NCI-H1694 treated with DMSO at 0.1 percent for 48 hours (cell line): ENCODE data around the gene ZSCAN5A.
"Not testable (repeated sequence)": the region's sequence is repeated elsewhere in the genome, so short reads cannot be mapped to it uniquely, and the experiment has no call there.

Experiments
- DNase-seq: peaks from one replicate; lab custom pipeline; 2025; lab: John Stamatoyannopoulos, UW

Gene ZSCAN5A

DNA sequence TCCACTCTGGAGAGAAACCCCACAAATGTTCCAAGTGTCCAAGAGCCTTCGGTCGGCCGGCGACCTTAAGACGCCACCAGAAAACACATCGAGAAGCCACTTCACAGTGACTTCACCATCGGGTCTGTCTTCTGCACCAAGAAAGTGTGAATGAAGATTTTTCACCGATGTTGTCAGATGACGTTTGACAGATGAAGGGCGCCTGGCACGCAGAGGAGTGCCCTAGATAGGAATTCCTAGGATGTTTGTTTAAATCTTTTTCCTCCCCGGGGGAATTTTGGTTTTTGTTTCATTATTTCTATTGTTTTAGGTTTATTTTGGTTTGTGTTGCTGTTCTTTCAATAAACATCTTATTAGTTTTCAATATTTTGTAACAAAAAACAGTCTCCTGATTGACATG lies 105.5 kb downstream of the ZSCAN5A start:
- no peak for DNase-seq

- DNase-seq: not testable (repeated sequence)
Observed at GRCh38 chr19:56207581-56207980, 107.1 kb downstream of the ZSCAN5A start.

- no peak for DNase-seq
Observed at GRCh38 chr19:56201973-56202372, 112.7 kb downstream of the ZSCAN5A start, which contains the start of gene ZSCAN5C. Gene ZSCAN5C, plus strand, starts transcription at chr19:56202273. Its CDS starts 3,641 bp downstream, at chr19:56205914.

GRCh38 chr19:56199687-56200086 lies 115.0 kb downstream of the ZSCAN5A start:
- DNase-seq: no peak

- DNase-seq: not testable (repeated sequence)
Observed at GRCh38 chr19:56197646-56198045, 117.0 kb downstream of the ZSCAN5A start, which contains the start of gene ZSCAN5B. Gene ZSCAN5B, minus strand, starts transcription at chr19:56197783. Its CDS starts 4,731 bp downstream, at chr19:56193052.

DNA sequence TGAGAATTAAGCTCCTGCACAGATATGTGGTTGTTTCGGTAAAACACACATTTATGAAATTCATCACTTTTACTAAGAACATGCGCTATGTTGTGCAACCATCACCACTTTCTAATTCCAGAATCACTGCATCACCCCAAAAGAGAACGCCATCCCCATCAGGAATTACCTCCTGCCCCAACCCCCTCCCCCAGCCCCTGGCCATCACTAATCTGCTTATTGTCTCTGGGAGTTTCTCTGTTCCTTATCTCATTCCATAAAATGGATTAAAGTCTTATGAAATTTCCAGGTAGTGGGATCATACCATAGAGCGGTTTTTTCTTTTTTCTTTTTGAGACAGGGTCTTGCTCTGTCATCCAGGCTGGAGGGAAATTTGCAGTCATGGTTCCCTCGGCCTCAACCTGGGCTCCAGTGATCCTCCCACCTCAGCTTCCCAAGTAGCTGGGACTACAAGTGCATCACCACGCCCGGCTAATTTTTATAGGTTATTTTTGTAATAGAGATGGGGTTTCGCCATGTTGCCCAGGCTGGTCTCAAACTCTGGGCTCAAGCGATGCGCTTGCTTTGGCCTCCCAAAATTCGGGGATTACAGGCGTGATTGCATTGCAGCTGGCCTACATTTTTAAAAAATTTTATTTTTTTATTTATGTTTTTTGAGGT lies 120.5 kb downstream of the ZSCAN5A start:
- no peak for DNase-seq

GRCh38 chr19:56191711-56192110 lies 122.9 kb downstream of the ZSCAN5A start:
- no peak for DNase-seq

DNA sequence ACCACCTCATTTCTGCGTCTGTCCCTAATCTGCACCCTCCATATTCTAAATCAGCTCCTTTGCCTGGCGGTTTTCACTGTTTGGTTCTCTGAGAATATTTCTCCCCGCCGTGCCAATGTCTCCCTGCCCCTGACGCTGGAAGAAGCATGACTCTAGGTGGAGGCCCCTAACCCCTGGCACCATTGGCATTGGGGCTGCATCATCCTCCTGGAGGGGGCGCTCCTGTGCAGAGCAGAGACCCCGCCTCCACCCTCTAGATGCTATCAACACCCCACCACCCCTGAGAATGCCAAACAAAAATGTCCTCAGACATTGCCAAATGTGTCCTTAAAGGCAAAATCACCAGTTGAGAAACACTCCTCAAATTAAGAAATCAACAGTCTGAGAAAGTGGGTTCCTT lies 123.5 kb downstream of the ZSCAN5A start:
- DNase-seq: no peak

DNA sequence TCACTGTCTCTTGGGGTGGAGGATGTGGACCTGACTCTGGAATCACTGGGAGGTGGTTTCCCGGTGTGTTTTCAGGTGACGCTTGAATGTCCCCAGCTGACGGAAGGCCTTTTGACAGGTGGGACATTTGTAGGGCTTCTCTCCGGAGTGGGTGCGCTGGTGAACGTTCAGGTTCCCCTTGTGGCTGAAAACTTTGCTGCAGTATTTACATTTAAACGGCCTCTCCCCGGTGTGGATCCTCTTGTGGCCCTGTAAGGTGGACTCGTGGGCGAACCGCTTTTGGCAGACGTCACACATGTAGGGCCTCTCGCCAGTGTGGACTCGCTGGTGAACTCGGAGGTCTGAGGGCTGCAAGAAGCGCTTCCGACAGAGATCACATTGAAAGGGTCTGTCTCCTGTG lies 124.9 kb downstream of the ZSCAN5A start:
- no peak for DNase-seq

GRCh38 chr19:56177564-56178243 lies 136.9 kb downstream of the ZSCAN5A start:
- no peak for DNase-seq

GRCh38 chr19:56176881-56177280 lies 137.8 kb downstream of the ZSCAN5A start:
- no peak for DNase-seq

- not testable (repeated sequence) for DNase-seq
Observed at GRCh38 chr19:56176310-56176709, 138.3 kb downstream of the ZSCAN5A start.

DNA sequence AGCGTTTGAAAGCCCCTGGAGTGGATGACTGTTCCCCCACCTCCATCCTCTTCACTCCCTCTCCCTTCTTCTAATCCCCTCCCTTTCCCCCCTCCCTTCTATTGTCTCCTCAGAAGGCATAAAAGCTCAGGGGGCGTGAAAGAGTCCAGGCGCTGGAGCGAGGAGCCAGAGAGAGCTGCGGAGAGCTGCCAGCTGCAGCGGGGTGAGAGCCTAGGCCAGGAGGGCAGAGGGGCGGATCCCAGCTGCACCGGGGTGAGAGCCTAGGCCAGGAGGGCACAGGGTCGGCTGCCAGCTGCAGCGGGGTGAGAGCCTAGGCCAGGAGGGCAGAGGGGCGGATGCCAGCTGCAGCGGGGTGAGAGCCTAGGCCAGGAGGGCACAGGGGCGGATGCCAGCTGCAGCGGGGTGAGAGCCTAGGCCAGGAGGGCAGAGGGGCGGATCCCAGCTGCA lies 138.8 kb downstream of the ZSCAN5A start, which contains the start of gene GALP:
Gene GALP (plus strand): TSS at position 148 of the 447 bp plus-strand sequence. CDS start 1,101 bp downstream, outside the sequence.
- not testable (repeated sequence) for DNase-seq

- no peak for DNase-seq
Observed at GRCh38 chr19:56174550-56174949, 140.1 kb downstream of the ZSCAN5A start.

GRCh38 chr19:56174086-56174485 lies 140.6 kb downstream of the ZSCAN5A start:
- no peak for DNase-seq
